ENCODE results near the gene FST.

Gene FST

GRCh38 chr5:53475320-53475719 lies 5.1 kb upstream of the FST start:
- DNase-seq, result no peak

GRCh38 chr5:53476019-53476418 lies 4.4 kb upstream of the FST start:
- DNase-seq, result no peak

GRCh38 chr5:53476531-53477480 lies 3.6 kb upstream of the FST start:
- no peak for DNase-seq

- DNase-seq, result peak; percentile 52
Measured at GRCh38 chr5:53478411-53479044, 1.9 kb upstream of the FST start.

GRCh38 chr5:53479045-53479589 lies 1.3 kb upstream of the FST start:
- DNase-seq, result no peak

GRCh38 chr5:53479590-53480415 lies 626 bp upstream of the FST start:
- peak; percentile 87 for DNase-seq

GRCh38 chr5:53481159-53481886 lies 894 bp downstream of the FST start:
- no peak for DNase-seq

- DNase-seq, result peak; percentile 76
Measured at GRCh38 chr5:53481887-53482716, 1.7 kb downstream of the FST start.

- DNase-seq, result peak; percentile 47
Measured at GRCh38 chr5:53482717-53483638, 2.5 kb downstream of the FST start.

GRCh38 chr5:53487436-53487835 lies 7.0 kb downstream of the FST start:
- DNase-seq, result no peak

GRCh38 chr5:53488195-53488722 lies 7.8 kb downstream of the FST start:
- no peak for DNase-seq

- DNase-seq, result no peak
Measured at GRCh38 chr5:53490747-53491146, 10.3 kb downstream of the FST start.

GRCh38 chr5:53501054-53501453 lies 20.6 kb downstream of the FST start:
- DNase-seq, result no peak

- DNase-seq, result no peak
Measured at GRCh38 chr5:53503562-53504218, 23.3 kb downstream of the FST start.

- no peak for DNase-seq
Measured at GRCh38 chr5:53507013-53507412, 26.6 kb downstream of the FST start.

GRCh38 chr5:53508125-53508524 lies 27.7 kb downstream of the FST start:
- DNase-seq, result no peak

- DNase-seq, result no peak
Measured at GRCh38 chr5:53512539-53512938, 32.1 kb downstream of the FST start.

GRCh38 chr5:53515988-53516387 lies 35.6 kb downstream of the FST start:
- no peak for DNase-seq

GRCh38 chr5:53520813-53521212 lies 40.4 kb downstream of the FST start:
- DNase-seq, result no peak

Measured in left hindlimb (tissue), 1 donor.